ENCODE measurements around the gene MAD1L1. TPM values are rescaled to one million over a fixed set of nuclear protein-coding genes. Genes with fewer than 3 reads are reported as not detected.
A peak's percentile ranks its signal among the peaks of the same experiment; 100 is the strongest.
"Not testable (repeated sequence)": the region's sequence is repeated elsewhere in the genome, so short reads cannot be mapped to it uniquely, and the experiment has no call there.

Gene MAD1L1
- total and polyA plus RNA-seq, 4 donors, result 12.8 to 20.7 (median 16.5) TPM

- peak overlapping the region; percentile 94 to 95 for H3K27ac ChIP-seq (ENCODE audit: low read depth in 1 of 2, low read length in 2 of 2)
- WGBS, result 49% methylated on average over 23 of the region's 33 CpGs
- H3K27me3 ChIP-seq (ENCODE audit: control insufficient read depth in 4 of 4, insufficient read depth in 4 of 4, low read length in 3 of 4); H3K36me3 ChIP-seq (ENCODE audit: control insufficient read depth in 4 of 4, insufficient read depth in 3 of 4, low read depth in 1 of 4, low read length in 3 of 4); H3K9me3 ChIP-seq (ENCODE audit: control insufficient read depth in 4 of 4, low read length in 3 of 4); DNase-seq (ENCODE audit: low spot score): not testable (repeated sequence)
- peaks cover 0 to 12% (median 7%) of the 10 kb centered on the region in 4 donors for H3K4me1 ChIP-seq (ENCODE audit: control insufficient read depth in 4 of 4, insufficient read depth in 4 of 4, low read length in 3 of 4)
- TF ChIP-seq RXRA (IDR thresholded peaks at IDR 0.05), result peak; percentile 33 to 41
- peak in 1 of 2 donors; percentile 27 for TF ChIP-seq RAD21 (IDR thresholded peaks at IDR 0.05)
- TF ChIP-seq REST (IDR thresholded peaks at IDR 0.05), result peak; percentile 80
- peak; percentile 73 for TF ChIP-seq SP1 (IDR thresholded peaks at IDR 0.05)
- TF ChIP-seq HNF4A (conservative IDR thresholded peaks at IDR 0.05), result peak; percentile 27 to 39
- TF ChIP-seq YY1 (IDR thresholded peaks at IDR 0.05), result peak; percentile 63
- peak overlapping the region; percentile 65 to 84 for H3K9ac ChIP-seq (ENCODE audit: low read depth in 1 of 2, low read length in 2 of 2)
- peak overlapping the region in 2 of 3 donors; percentile 52 to 70 for H3K4me3 ChIP-seq (ENCODE audit: low read depth in 1 of 3, low read length in 3 of 3)
Measured at GRCh38 chr7:1860881-1861798, 371.6 kb downstream of the MAD1L1 start.

GRCh38 chr7:1859266-1860035 is 373.3 kb downstream of the MAD1L1 start:
- 93% methylated on average over 26 of the region's 26 CpGs for WGBS
- H3K36me3 ChIP-seq (ENCODE audit: control insufficient read depth in 4 of 4, insufficient read depth in 3 of 4, low read depth in 1 of 4, low read length in 3 of 4), result no peaks in the 10 kb centered on the region
- H3K4me1 ChIP-seq (ENCODE audit: control insufficient read depth in 4 of 4, insufficient read depth in 4 of 4, low read length in 3 of 4), result peaks cover 0 to 20% (median 9%) of the 10 kb centered on the region in 4 donors
- TF ChIP-seq RXRA (IDR thresholded peaks at IDR 0.05), result no peak
- TF ChIP-seq RAD21 (IDR thresholded peaks at IDR 0.05), result no peak
- TF ChIP-seq SP1 (IDR thresholded peaks at IDR 0.05), result no peak
- no peak for TF ChIP-seq MAX (IDR thresholded peaks at IDR 0.05)
- no peak for TF ChIP-seq FOXA2 (IDR thresholded peaks at IDR 0.05)
- TF ChIP-seq HNF4A (conservative IDR thresholded peaks at IDR 0.05), result no peak
- no peak for TF ChIP-seq JUND (IDR thresholded peaks at IDR 0.05)
- TF ChIP-seq YY1 (IDR thresholded peaks at IDR 0.05), result no peak
- no peak for DNase-seq (ENCODE audit: low spot score)
- no peaks in the 10 kb centered on the region for H3K27me3 ChIP-seq (ENCODE audit: control insufficient read depth in 4 of 4, insufficient read depth in 4 of 4, low read length in 3 of 4)
- no peak overlapping the region for H3K27ac ChIP-seq (ENCODE audit: low read depth in 1 of 2, low read length in 2 of 2)
- no peak overlapping the region for H3K9ac ChIP-seq (ENCODE audit: low read depth in 1 of 2, low read length in 2 of 2)
- H3K9me3 ChIP-seq (ENCODE audit: control insufficient read depth in 4 of 4, low read length in 3 of 4), result no peaks in the 10 kb centered on the region
- H3K4me3 ChIP-seq (ENCODE audit: low read depth in 1 of 3, low read length in 3 of 3), result no peak overlapping the region
